ENCODE results near the gene NFATC3.
A peak's percentile ranks its signal among the peaks of the same experiment; 100 is the strongest.

The NFATC3 gene

DNA sequence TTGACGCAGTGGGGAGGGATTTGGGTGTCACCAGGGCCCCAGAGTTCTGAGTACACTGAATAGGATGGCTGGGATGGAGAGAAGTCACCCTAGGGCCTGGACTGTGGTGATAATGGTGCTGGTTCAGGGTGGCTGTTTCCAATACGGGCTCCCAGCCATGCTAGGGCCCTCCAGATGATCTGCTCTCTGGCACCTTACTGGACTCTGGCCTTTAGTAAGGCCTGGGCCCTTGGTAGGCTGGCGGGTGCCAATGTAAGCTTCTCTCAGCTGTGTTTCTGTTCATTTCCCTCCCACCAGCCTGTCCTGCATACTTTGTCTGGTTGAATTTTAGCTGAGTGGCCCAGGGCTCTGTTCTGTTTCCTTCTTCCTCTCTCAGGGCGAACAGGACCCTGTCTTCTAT lies 162.8 kb downstream of the NFATC3 start:
- DNase-seq (ENCODE audit: low spot score), result no peak

DNA sequence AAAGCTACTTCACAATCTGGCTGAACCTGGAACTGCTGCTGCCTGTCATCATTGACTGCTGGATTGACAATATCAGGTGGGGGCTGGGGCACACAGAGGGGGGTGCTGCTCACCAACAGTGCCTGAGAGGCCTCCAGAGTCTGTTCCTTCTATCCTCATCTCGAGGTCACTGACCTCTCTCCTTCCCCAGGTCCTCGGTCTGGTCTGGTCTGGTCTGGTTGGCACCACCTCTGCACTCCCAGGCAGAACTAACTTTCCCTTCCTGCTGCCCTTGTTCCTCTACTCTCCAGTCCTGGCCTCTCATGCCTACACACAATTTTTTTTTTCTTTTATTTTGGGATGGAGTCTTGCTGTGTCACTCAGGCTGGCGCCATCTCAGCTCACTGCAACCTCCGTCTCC lies 164.2 kb downstream of the NFATC3 start:
- no peak for DNase-seq (ENCODE audit: low spot score)

GRCh38 chr16:68250951-68251350 lies 165.8 kb downstream of the NFATC3 start:
- DNase-seq (ENCODE audit: low spot score), result no peak

DNA sequence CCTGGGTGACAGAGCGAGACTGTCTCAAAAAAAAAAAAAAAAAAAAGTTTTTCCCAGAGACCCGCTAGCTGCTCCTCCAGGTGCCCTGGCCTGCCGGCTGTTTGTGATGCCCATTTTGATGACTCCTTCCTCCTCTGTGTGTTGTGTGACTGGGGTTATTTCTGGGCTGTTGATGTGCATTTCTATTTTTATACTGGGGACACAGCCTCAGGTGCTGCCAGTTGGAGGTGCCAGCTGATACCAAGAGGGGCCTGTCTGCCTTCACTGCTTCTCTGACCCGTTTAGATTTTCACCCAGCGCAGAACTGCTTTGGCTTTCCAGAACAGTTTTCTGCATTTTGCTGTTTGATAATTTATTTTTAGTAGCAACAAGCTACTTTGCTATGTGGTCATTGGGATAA lies 166.7 kb downstream of the NFATC3 start:
- DNase-seq (ENCODE audit: low spot score), result no peak

GRCh38 chr16:68252383-68252782 lies 167.2 kb downstream of the NFATC3 start:
- no peak for DNase-seq (ENCODE audit: low spot score)

- DNase-seq (ENCODE audit: low spot score), result no peak
These were observed 168.6 kb downstream of the NFATC3 start for GRCh38 chr16:68253721-68254120.

- no peak for DNase-seq (ENCODE audit: low spot score)
These were observed 170.5 kb downstream of the NFATC3 start for GRCh38 chr16:68255712-68256111.

- DNase-seq (ENCODE audit: low spot score), result peak; percentile 50
These were observed 172.2 kb downstream of the NFATC3 start for GRCh38 chr16:68257251-68257905.

DNA sequence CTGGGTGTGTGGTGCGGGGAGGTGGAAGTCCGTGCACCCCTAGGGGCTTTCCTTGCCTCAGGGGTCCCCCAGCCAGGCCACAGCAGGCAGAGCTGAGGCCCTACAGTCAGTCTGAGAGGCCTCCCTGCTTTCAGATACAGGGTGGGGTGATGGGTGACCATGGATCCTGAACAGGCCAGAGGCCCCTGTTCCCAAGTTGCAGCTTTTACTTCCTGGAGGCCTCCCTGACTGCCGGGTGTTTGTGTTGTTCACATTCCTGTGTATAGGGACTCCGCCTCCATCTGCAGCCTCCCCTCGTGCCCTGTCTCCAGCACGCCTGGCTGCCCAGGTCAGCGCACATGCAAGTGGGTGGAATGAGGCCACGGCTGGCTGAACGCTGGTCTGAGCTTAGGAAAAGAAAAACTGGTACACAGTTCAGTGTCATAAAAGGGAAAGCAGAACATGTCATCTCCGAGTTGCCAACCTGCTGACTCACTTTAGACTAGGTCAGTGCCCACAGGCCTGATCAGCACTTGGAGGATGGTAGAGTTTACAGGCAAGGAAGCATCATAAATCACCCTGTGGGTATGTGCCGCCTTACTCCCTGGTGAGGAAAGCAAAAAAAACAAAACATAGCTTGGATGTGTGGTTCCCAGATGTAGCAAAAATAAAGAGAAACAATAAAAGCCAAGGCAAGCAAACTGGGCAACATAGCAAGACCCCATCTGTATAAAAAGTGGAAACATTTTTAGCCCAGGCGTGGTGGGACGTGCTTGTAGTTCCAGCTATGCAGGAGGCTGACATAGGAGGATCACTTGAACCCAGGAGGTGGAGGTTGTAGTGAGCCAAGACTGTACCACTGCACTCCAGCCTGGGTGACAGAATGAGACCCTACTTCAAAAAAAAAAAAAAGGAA lies 173.0 kb downstream of the NFATC3 start:
- DNase-seq (ENCODE audit: low spot score), result peak; percentile 76

GRCh38 chr16:68259007-68259825 lies 174.0 kb downstream of the NFATC3 start:
- DNase-seq (ENCODE audit: low spot score), result no peak

GRCh38 chr16:68263559-68264127 lies 178.5 kb downstream of the NFATC3 start:
- no peak for DNase-seq (ENCODE audit: low spot score)

- DNase-seq (ENCODE audit: low spot score), result peak; percentile 86
These were observed 179.2 kb downstream of the NFATC3 start, which contains the start of gene SLC7A6 for GRCh38 chr16:68264128-68265077. SLC7A6 (plus strand) TSS chr16:68264526; CDS start chr16:68274727, 10,201 bp downstream.

- peak; percentile 93 for DNase-seq (ENCODE audit: low spot score)
These were observed 180.1 kb downstream of the NFATC3 start for GRCh38 chr16:68265078-68265920.

DNA sequence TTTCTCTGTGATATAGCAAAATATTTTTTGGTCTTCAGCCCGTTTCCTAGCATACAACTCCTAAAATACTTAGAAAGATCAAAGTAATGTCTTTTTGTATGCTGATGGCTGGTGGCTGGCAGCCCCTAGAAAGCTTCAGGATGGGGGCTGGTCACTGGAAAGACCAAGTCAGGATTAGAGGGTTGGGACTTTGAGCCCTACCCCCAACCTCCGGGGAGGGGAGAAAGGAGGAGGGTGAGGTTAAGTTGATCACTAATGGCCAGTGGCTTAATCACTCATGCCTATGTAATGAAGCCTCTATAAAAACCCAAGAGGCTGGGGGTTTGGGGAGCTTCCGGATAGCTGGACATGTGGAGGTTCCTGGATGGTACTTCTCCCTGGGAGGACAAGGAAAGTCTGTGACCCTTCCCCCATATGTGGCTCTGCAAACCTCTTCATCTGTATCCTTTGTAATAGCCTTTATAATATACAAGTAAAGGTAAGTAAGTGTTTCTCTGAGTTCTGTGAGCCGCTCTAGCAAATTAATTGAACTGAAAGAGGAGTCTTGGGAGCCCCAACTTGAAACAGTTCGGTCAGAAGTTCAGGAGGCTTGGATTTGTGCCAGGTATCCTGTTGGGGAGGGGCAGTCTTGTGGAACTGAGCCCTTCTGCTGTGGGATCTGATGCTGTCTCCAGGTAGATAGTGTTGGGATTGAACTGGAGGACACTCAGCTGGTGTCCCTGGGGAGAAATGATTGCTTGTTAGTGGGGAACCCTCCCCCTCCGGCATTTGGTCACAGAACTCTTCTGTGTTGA lies 182.6 kb downstream of the NFATC3 start:
- no peak for DNase-seq (ENCODE audit: low spot score)

DNA sequence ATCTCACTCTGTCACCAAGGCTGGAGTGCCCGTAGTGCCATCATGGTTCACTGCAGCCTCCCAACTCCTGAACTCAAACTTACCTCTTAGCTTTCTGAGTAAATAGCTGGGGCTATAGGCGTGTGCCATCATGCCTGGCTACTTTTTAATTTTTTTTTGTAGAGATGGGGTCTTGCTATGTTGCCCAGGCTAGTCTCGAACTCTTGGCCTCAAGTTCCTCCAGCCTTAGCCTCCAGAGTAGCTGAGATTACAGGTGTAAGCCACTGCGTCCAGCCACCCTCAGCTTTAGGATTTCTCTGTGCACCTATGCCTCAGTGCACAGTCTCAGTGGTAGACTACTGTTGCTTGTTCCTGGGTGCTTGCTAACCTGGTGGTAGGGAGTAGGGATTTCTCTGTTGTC lies 184.6 kb downstream of the NFATC3 start:
- DNase-seq (ENCODE audit: low spot score), result no peak

- no peak for DNase-seq (ENCODE audit: low spot score)
These were observed 185.2 kb downstream of the NFATC3 start for GRCh38 chr16:68270353-68270752.

DNA sequence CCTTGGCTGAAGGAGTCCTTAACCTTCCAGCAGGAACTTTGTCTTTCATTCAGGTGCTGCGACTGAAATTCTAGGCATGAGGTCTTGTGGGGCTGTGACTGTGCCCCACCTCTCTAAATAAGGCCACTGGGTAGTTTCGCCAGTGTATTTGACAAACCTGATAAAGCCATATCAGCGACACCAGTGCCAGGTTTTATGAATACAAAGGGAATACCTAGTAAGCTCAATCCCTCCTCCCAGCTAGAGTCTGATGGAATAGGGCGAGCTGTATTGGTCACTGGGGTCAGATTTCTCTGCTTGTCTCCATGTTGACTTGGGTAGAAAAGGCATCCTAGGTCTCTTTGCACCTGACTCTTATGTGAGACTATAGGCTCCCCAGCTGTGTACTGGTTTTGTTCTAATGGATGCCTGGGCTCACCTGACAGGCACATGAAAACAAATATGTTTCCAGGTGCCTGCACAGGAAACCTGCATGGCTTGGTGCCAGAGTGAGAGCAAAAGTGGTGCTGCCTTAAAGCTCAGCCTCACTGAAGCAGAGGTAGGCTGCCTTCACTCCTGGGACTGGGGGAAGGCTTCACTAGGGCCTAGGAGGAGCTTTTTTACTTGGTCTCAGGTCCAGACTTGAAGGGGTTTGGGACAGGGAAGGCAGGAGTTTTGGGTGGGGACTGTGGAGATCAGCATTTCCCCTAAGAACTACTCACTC lies 187.5 kb downstream of the NFATC3 start:
- no peak for DNase-seq (ENCODE audit: low spot score)

DNA sequence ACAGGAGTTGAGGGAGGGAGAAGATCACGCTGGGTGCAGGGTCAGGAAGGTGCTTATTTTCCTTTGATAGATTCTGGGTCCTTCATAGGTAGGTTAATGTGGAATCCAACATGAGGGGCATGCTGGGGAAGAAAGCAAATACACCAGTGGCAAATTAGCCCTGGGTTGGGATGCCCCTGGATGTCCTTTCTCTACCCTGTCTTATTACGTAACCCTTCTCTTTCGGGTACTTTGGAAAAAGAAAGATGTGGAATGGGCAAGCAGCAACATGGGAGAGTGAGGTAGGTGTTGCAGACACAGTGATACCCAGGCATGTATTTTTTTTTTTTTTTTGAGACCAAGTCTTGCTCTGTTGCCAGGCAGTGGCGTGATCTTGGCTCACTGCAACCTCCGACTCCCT lies 188.3 kb downstream of the NFATC3 start:
- DNase-seq (ENCODE audit: low spot score), result no peak

DNA sequence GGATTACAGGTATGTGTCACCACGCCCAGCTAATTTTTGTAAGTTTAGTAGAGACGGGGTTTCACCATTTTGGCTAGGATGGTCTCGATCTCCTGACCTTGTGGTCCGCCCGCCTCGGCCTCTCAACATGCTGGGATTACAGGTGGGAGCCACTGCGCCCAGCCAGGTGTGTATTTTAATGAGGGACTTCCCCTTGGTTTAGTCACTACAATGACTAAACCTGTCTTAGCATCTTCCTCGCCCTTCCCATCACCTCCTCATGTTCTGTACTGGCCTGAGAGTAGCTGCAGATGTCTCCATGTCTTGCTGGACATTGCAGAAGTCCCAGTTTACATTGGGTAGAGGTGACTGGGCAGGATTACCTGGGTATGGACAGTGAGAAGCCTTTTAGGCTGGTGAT lies 188.7 kb downstream of the NFATC3 start:
- no peak for DNase-seq (ENCODE audit: low spot score)
